ENCODE data around the gene SH2D1B.

Gene SH2D1B

GRCh38 chr1:162372159-162373071 is 39.5 kb downstream of the SH2D1B start:
- DNase-seq (ENCODE audit: low read depth), result no peak
- H3K4me3 ChIP-seq (ENCODE audit: low read length), result no peak overlapping the region
- TF ChIP-seq, protein P1, sequence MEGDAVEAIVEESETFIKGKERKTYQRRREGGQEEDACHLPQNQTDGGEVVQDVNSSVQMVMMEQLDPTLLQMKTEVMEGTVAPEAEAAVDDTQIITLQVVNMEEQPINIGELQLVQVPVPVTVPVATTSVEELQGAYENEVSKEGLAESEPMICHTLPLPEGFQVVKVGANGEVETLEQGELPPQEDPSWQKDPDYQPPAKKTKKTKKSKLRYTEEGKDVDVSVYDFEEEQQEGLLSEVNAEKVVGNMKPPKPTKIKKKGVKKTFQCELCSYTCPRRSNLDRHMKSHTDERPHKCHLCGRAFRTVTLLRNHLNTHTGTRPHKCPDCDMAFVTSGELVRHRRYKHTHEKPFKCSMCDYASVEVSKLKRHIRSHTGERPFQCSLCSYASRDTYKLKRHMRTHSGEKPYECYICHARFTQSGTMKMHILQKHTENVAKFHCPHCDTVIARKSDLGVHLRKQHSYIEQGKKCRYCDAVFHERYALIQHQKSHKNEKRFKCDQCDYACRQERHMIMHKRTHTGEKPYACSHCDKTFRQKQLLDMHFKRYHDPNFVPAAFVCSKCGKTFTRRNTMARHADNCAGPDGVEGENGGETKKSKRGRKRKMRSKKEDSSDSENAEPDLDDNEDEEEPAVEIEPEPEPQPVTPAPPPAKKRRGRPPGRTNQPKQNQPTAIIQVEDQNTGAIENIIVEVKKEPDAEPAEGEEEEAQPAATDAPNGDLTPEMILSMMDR (conservative IDR thresholded peaks at IDR 0.05; ENCODE audit: low read length), result no peak

DNA sequence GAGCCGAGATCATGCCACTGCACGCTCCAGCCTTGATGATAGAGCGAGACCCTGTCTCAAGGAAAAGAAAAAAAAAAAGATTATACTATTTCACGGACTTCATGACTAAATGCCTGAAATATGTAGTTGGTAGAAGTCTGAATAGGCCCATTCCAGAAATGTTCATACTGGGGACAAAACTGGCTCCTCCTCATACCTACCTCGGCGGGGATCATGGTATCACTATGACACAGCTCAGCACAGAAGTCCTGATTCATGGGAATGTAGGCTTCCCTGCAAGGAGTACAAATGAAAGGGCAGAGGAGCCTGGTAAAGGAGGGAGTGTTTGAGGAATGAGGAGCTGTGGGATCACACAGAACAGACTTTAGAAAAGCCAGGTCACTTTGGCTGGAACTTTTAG is 40.3 kb downstream of the SH2D1B start:
- TF ChIP-seq, protein P1 (conservative IDR thresholded peaks at IDR 0.05; ENCODE audit: low read length), result no peak
- no peak for DNase-seq (ENCODE audit: low read depth)
- no peak overlapping the region for H3K4me3 ChIP-seq (ENCODE audit: low read length)

- DNase-seq (ENCODE audit: low read depth), result no peak
Observed at GRCh38 chr1:162370721-162371120, 41.2 kb downstream of the SH2D1B start.

GRCh38 chr1:162370161-162370560 is 41.8 kb downstream of the SH2D1B start:
- H3K4me3 ChIP-seq (ENCODE audit: low read length), result no peak overlapping the region
- TF ChIP-seq, protein P1 (conservative IDR thresholded peaks at IDR 0.05; ENCODE audit: low read length), result no peak
- DNase-seq (ENCODE audit: low read depth), result no peak

More at GRCh38 chr1:162370721-162371120, 41.2 kb downstream of the SH2D1B start:
- H3K4me3 ChIP-seq (ENCODE audit: low read length), result no peak overlapping the region
- TF ChIP-seq, protein P1 (conservative IDR thresholded peaks at IDR 0.05; ENCODE audit: low read length), result no peak

DNA sequence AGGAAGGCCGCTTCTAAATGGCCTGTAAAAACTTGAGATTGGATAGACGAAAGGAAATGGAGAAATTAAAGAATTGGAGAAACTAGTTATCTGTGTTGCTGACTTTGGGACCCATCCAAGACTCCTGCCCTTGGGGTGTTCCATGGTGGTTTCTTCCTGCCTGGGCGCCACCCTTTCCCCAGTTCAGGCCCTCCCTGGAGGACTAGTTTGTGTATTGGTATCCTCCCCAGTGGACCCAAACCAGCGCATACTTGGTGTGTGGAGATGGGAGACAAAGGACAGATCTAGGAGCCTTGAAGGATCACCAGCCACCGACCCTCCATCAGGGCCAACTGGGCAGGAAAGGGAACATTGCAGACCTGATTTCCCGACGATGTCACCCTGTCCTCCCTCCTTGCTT is 42.4 kb downstream of the SH2D1B start:
- no peak for DNase-seq (ENCODE audit: low read depth)
- H3K4me3 ChIP-seq (ENCODE audit: low read length), result no peak overlapping the region
- TF ChIP-seq, protein P1 (conservative IDR thresholded peaks at IDR 0.05; ENCODE audit: low read length), result no peak

DNA sequence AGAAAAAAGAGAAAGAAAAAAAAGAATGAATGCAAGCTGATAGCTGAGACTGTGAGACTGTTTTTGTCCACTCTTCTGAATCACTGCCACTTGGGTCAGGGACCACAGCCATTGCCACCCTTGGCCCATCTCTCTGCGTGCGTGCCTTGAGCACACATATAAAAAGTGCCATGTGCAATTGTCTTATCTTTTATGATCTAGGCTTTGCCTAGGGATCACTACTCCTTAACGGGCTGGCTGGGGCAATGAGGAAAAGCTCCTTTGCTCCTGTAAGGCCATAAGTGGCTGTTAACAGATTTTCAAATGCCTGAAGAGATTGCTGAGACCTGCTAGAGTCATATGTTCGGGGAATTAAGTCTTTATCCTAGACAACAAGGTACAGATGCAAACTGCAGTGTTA is 43.5 kb downstream of the SH2D1B start:
- TF ChIP-seq, protein P1 (conservative IDR thresholded peaks at IDR 0.05; ENCODE audit: low read length), result no peak
- no peak overlapping the region for H3K4me3 ChIP-seq (ENCODE audit: low read length)
- no peak for DNase-seq (ENCODE audit: low read depth)

- no peak for DNase-seq (ENCODE audit: low read depth)
- H3K4me3 ChIP-seq (ENCODE audit: low read length), result no peak overlapping the region
- TF ChIP-seq, protein P1 (conservative IDR thresholded peaks at IDR 0.05; ENCODE audit: low read length), result no peak
Observed at GRCh38 chr1:162367772-162368171, 44.2 kb downstream of the SH2D1B start.
